Embryonic facial prominence (tissue), 1 donor: ENCODE measurements around the gene ZMYND8.

Experiments used
- DNase-seq: peaks from one replicate; pipeline ENCODE4 v3.0.0-alpha.2; 2016; ENCODE audit errors: extremely low spot score

ZMYND8 gene

GRCh38 chr20:47332381-47333206 is 23.9 kb downstream of the ZMYND8 start:
- no peak for DNase-seq

- no peak for DNase-seq
These were observed 25.4 kb downstream of the ZMYND8 start for GRCh38 chr20:47330933-47331708.

- no peak for DNase-seq
These were observed 26.4 kb downstream of the ZMYND8 start for GRCh38 chr20:47330071-47330470.

- no peak for DNase-seq
These were observed 28.4 kb downstream of the ZMYND8 start for GRCh38 chr20:47328129-47328528.

- DNase-seq: no peak
These were observed 28.8 kb downstream of the ZMYND8 start for GRCh38 chr20:47327711-47328110.

GRCh38 chr20:47326658-47327268 is 29.7 kb downstream of the ZMYND8 start:
- no peak for DNase-seq

- no peak for DNase-seq
These were observed 31.3 kb downstream of the ZMYND8 start for GRCh38 chr20:47325242-47325641.

- DNase-seq: no peak
These were observed 35.3 kb downstream of the ZMYND8 start for GRCh38 chr20:47320990-47321805.

GRCh38 chr20:47319517-47320252 is 36.8 kb downstream of the ZMYND8 start:
- peak; percentile 77 for DNase-seq

GRCh38 chr20:47318586-47319516 is 37.6 kb downstream of the ZMYND8 start:
- no peak for DNase-seq

GRCh38 chr20:47318027-47318585 is 38.4 kb downstream of the ZMYND8 start:
- DNase-seq: peak; percentile 24

- no peak for DNase-seq
These were observed 39.2 kb downstream of the ZMYND8 start for GRCh38 chr20:47317127-47317895.

- no peak for DNase-seq
These were observed 39.7 kb downstream of the ZMYND8 start for GRCh38 chr20:47316776-47317126.

GRCh38 chr20:47315339-47316056 is 41.0 kb downstream of the ZMYND8 start:
- DNase-seq: no peak

GRCh38 chr20:47314647-47315338 is 41.7 kb downstream of the ZMYND8 start:
- no peak for DNase-seq

GRCh38 chr20:47311967-47312681 is 44.4 kb downstream of the ZMYND8 start:
- DNase-seq: no peak

- no peak for DNase-seq
These were observed 45.3 kb downstream of the ZMYND8 start for GRCh38 chr20:47311211-47311610.
